Measurements from ENCODE around the gene NACAD. TPM values are rescaled to one million over a fixed set of nuclear protein-coding genes. Genes with fewer than 3 reads are reported as not detected.

The NACAD gene
- total RNA-seq, 1 donor from 2014 or later = 11.4 TPM

GRCh38 chr7:45033931-45034290 lies 54.9 kb downstream of the NACAD start:
- H3K36me3 Mint-ChIP-seq = peaks cover 9% of the 10 kb centered on the region

GRCh38 chr7:45033261-45033930 lies 55.4 kb downstream of the NACAD start:
- no peak for DNase-seq (ENCODE audit: low spot score in 2 of 2, unreplicated experiment in 2 of 2)
- H3K27me3 Mint-ChIP-seq (ENCODE audit: low read depth) = no peaks in the 10 kb centered on the region
- peaks cover 5% of the 10 kb centered on the region for H3K36me3 Mint-ChIP-seq
- TF ChIP-seq CTCF (IDR thresholded peaks at IDR 0.05; ENCODE audit: unreplicated experiment) = no peak
- peaks cover 15% of the 10 kb centered on the region for H3K4me1 Mint-ChIP-seq
- H3K9me3 Mint-ChIP-seq = no peaks in the 10 kb centered on the region
- H3K27ac Mint-ChIP-seq = peak overlapping the region; percentile 80
- H3K4me3 Mint-ChIP-seq = no peak overlapping the region

More at GRCh38 chr7:45033931-45034290, 54.9 kb downstream of the NACAD start:
- no peak for TF ChIP-seq CTCF (IDR thresholded peaks at IDR 0.05; ENCODE audit: unreplicated experiment)
- H3K9me3 Mint-ChIP-seq = no peaks in the 10 kb centered on the region
- H3K27me3 Mint-ChIP-seq (ENCODE audit: low read depth) = no peaks in the 10 kb centered on the region
- H3K4me1 Mint-ChIP-seq = peaks cover 15% of the 10 kb centered on the region
- H3K27ac Mint-ChIP-seq = peak overlapping the region; percentile 80
- H3K4me3 Mint-ChIP-seq = no peak overlapping the region
- DNase-seq (ENCODE audit: low spot score in 2 of 2, unreplicated experiment in 2 of 2) = no peak

GRCh38 chr7:45032421-45032820 lies 56.3 kb downstream of the NACAD start:
- no peak for TF ChIP-seq CTCF (IDR thresholded peaks at IDR 0.05; ENCODE audit: unreplicated experiment)
- Mint-ChIP-seq H3K27ac (no peak overlapping the region), H3K9me3 (no peaks in the 10 kb centered on the region), H3K4me1 (peaks cover 15% of the 10 kb centered on the region), H3K4me3 (no peak overlapping the region), H3K36me3 (peaks cover 8% of the 10 kb centered on the region), H3K27me3 (ENCODE audit: low read depth) (no peaks in the 10 kb centered on the region)
- DNase-seq (ENCODE audit: low spot score in 2 of 2, unreplicated experiment in 2 of 2) = no peak

- DNase-seq (ENCODE audit: low spot score in 2 of 2, unreplicated experiment in 2 of 2) = no peak
- Mint-ChIP-seq H3K4me3 (no peak overlapping the region), H3K9me3 (no peaks in the 10 kb centered on the region), H3K4me1 (peaks cover 15% of the 10 kb centered on the region), H3K36me3 (peaks cover 8% of the 10 kb centered on the region), H3K27me3 (ENCODE audit: low read depth) (no peaks in the 10 kb centered on the region), H3K27ac (no peak overlapping the region)
- no peak for TF ChIP-seq CTCF (IDR thresholded peaks at IDR 0.05; ENCODE audit: unreplicated experiment)
These were observed 56.9 kb downstream of the NACAD start for GRCh38 chr7:45031829-45032228.

Other genes starting within 250 kb of the NACAD start
- 150 to 156 TPM (median 156 TPM) in 3 replicates for gene H2AZ2, start 240.9 kb downstream of the NACAD start, total RNA-seq
- gene PURB, start 203.4 kb downstream of the NACAD start, total RNA-seq = 33.2 to 33.7 TPM (median 33.5 TPM) in 3 replicates
- gene MYO1G, start 110.0 kb downstream of the NACAD start, total RNA-seq = 0.65 to 0.69 TPM (median 0.66 TPM) in 3 replicates
- 32.3 to 35.1 TPM (median 34.1 TPM) in 3 replicates for gene CCM2, start 88.8 kb downstream of the NACAD start, total RNA-seq
- gene TBRG4, start 22.7 kb upstream of the NACAD start, total RNA-seq = 61.6 to 68.1 TPM (median 63.0 TPM) in 3 replicates
- not detected in 3 replicates for gene RAMP3, start 68.8 kb upstream of the NACAD start, total RNA-seq